HUES6 (cell line): ENCODE data around the gene OR5AP2.
"Not testable (repeated sequence)": the region's sequence is repeated elsewhere in the genome, so short reads cannot be mapped to it uniquely, and the experiment has no call there.

Experiments
- H3K27ac ChIP-seq: 2 replicates; pipeline ENCODE4 v1.7.0; 2013; ENCODE audit warnings: low read depth, mild to moderate bottlenecking, low read length, inconsistent platforms
- H3K27me3 ChIP-seq: 2 replicates; pipeline ENCODE4 v1.6.1; 2013; ENCODE audit warnings: low read length; ENCODE audit not compliant: control insufficient read depth, insufficient read depth
- H3K36me3 ChIP-seq: 2 replicates; pipeline ENCODE4 v1.6.1; 2013; ENCODE audit warnings: low read length; ENCODE audit not compliant: control insufficient read depth, insufficient read depth
- H3K4me1 ChIP-seq: 2 replicates; pipeline ENCODE4 v1.6.1; 2013; ENCODE audit warnings: low read length; ENCODE audit not compliant: control insufficient read depth, insufficient read depth
- H3K4me3 ChIP-seq: 2 replicates; pipeline ENCODE4 v1.5.1; 2013; ENCODE audit warnings: low read depth, low read length
- H3K9ac ChIP-seq: one replicate; pipeline ENCODE4 v1.6.1; 2013; ENCODE audit warnings: mild to moderate bottlenecking, low read length
- H3K9me3 ChIP-seq: 2 replicates; pipeline ENCODE4 v1.6.1; 2013; ENCODE audit warnings: low read depth, low read length; ENCODE audit not compliant: control insufficient read depth, insufficient read depth

The OR5AP2 gene

DNA sequence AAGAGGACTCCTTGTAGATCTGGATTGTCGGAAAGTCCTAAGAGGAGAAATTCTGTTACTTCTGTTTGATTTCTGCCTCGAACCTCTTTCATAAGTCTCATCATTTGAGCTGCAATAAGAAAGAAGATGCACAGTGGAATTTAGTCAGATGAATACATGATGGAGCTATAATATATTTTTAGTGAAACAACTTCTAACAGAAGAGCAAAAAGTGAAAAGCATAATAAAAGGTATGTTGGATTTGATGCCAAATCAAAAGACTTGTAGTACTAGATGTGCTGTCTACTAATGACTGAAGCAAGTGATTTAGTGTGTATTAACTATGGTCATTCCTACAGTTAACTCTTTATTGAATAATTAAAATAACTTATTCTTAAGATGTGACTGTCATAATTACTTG lies at the start of gene OR5AP2:
OR5AP2 (minus strand) TSS at position 101 of the 400 bp plus-strand sequence; CDS start at position 101, 0 bp downstream.
- Histone ChIP-seq H3K9me3 (no peaks in the 10 kb centered on the region), H3K4me1 (no peaks in the 10 kb centered on the region), H3K9ac (no peak within 1 kb of the TSS), H3K36me3 (no peaks in the 10 kb centered on the region), H3K27me3 (no peaks in the 10 kb centered on the region), H3K27ac (no peak within 1 kb of the TSS), H3K4me3 (no peak within 1 kb of the TSS)

GRCh38 chr11:56691179-56691578 lies 48.9 kb upstream of the OR5AP2 start:
- H3K27ac ChIP-seq, H3K4me3 ChIP-seq, H3K9ac ChIP-seq, H3K9me3 ChIP-seq, H3K27me3 ChIP-seq, H3K4me1 ChIP-seq, H3K36me3 ChIP-seq: not testable (repeated sequence)

DNA sequence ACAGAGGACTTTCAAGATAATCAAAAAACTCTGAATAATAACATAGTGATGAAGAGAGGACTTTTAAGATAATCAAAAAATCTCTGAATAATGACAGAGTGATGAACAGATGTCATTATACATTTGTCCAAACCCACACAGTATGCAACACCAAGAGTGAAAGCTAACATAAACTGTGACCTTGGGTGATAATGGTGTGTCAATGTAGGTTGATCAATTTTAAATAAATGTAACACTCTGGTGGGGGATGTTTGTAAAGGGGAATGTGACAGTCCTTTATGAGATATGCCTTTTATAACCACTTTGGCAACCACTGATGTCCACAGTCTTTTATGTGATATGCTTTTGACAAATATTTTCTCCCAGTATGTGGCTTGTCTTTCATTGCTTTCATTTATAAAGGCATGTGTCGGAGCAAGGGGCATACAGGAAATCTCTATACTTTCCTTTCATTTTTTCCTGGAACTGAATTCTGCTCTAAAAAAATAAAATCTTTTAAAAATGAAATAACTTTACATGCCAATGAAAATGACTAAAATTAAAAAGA lies 46.4 kb upstream of the OR5AP2 start:
- Histone ChIP-seq H3K4me3 (no peak overlapping the region), H3K27ac (no peak overlapping the region), H3K4me1 (peaks cover 4% of the 10 kb centered on the region; the same call in 1 of the 2 replicates), H3K27me3 (no peaks in the 10 kb centered on the region), H3K36me3 (no peaks in the 10 kb centered on the region), H3K9me3 (no peaks in the 10 kb centered on the region), H3K9ac (no peak overlapping the region)

DNA sequence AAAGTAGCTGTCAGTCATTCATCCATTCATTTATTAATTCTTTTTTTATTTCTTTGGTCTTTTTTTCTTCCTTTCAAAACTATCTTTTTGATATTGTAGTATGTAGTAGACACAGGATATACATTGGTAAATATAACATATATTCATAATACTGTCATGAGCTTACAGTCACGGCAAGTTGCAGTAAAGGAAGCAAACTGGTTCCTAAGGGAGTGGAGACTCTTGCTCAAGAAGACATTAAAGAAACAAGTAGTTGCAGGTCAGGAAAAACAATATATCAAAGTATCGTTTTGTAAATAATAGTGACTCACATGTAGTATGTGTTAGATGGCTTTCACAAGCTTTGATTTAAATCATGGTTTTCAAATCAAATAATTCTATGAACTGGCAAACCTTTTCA lies 28.7 kb upstream of the OR5AP2 start:
- no peaks in the 10 kb centered on the region for H3K27me3 ChIP-seq
- H3K4me3 ChIP-seq = no peak overlapping the region
- H3K9ac ChIP-seq = no peak overlapping the region
- H3K27ac ChIP-seq = no peak overlapping the region
- H3K4me1 ChIP-seq = no peaks in the 10 kb centered on the region
- H3K9me3 ChIP-seq = 0 out of 2 replicates have a peak, but pooled peaks cover 4% of the 10 kb centered on the region
- H3K36me3 ChIP-seq = no peaks in the 10 kb centered on the region

- Histone ChIP-seq H3K9ac (no peak within 1 kb of the TSS), H3K27ac (no peak within 1 kb of the TSS), H3K4me3 (no peak within 1 kb of the TSS), H3K36me3 (no peaks in the 10 kb centered on the region), H3K9me3 (peaks cover 3% of the 10 kb centered on the region; the same call in 1 of the 2 replicates), H3K4me1 (peaks cover 18% of the 10 kb centered on the region), H3K27me3 (no peaks in the 10 kb centered on the region)
Measured at GRCh38 chr11:56663386-56663785, 21.1 kb upstream of the OR5AP2 start, which contains the start of gene OR5AR1. OR5AR1 (plus strand) TSS chr11:56663686; CDS start chr11:56663686, 0 bp downstream.

- peak overlapping the region; percentile 67 for H3K9ac ChIP-seq
- H3K4me1 ChIP-seq = peaks cover 18% of the 10 kb centered on the region
- H3K4me3 ChIP-seq = peak overlapping the region; percentile 28
- H3K27ac ChIP-seq = peak overlapping the region; percentile 82
- no peaks in the 10 kb centered on the region for H3K27me3 ChIP-seq
- H3K36me3 ChIP-seq = no peaks in the 10 kb centered on the region
- peaks cover 4% of the 10 kb centered on the region; the same call in 1 of the 2 replicates for H3K9me3 ChIP-seq
Measured at GRCh38 chr11:56659755-56660154, 17.5 kb upstream of the OR5AP2 start.

GRCh38 chr11:56637500-56637899 lies 4.7 kb downstream of the OR5AP2 start:
- no peak overlapping the region for H3K27ac ChIP-seq
- H3K9ac ChIP-seq = no peak overlapping the region
- H3K4me3 ChIP-seq = no peak overlapping the region
- H3K36me3 ChIP-seq = no peaks in the 10 kb centered on the region
- no peaks in the 10 kb centered on the region for H3K27me3 ChIP-seq
- H3K4me1 ChIP-seq = no peaks in the 10 kb centered on the region
- H3K9me3 ChIP-seq = no peaks in the 10 kb centered on the region

- Histone ChIP-seq H3K27ac (no peak overlapping the region), H3K9me3 (no peaks in the 10 kb centered on the region), H3K36me3 (no peaks in the 10 kb centered on the region), H3K4me1 (no peaks in the 10 kb centered on the region), H3K9ac (no peak overlapping the region), H3K4me3 (no peak overlapping the region), H3K27me3 (no peaks in the 10 kb centered on the region)
Measured at GRCh38 chr11:56636861-56637260, 5.4 kb downstream of the OR5AP2 start.

- H3K27me3 ChIP-seq = no peaks in the 10 kb centered on the region
- no peaks in the 10 kb centered on the region for H3K4me1 ChIP-seq
- H3K27ac ChIP-seq = no peak overlapping the region
- no peaks in the 10 kb centered on the region for H3K36me3 ChIP-seq
- H3K9ac ChIP-seq = no peak overlapping the region
- no peaks in the 10 kb centered on the region for H3K9me3 ChIP-seq
- H3K4me3 ChIP-seq = no peak overlapping the region
Measured at GRCh38 chr11:56632329-56632728, 9.9 kb downstream of the OR5AP2 start.

DNA sequence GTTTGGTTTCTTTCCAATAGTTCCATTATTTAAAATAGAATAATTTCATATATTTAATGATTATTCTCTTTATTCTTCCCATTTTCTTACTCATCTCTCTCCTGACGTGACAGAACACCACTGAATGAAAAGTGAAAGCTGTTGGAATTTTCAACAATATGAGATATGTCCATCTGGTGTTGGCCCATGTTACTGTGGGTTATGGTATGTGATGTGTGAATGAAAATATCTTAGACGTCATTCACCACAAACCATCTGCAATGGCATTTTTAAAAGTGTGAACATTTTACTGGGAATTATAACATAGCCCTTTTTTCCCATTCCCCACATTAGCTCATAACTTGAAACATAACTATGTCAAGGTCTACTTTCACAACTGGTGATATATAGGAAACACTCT lies 16.3 kb downstream of the OR5AP2 start:
- Histone ChIP-seq H3K9ac (no peak overlapping the region), H3K27ac (no peak overlapping the region), H3K27me3 (no peaks in the 10 kb centered on the region), H3K4me1 (peaks cover 3% of the 10 kb centered on the region; the same call in 1 of the 2 replicates), H3K9me3 (no peaks in the 10 kb centered on the region), H3K36me3 (no peaks in the 10 kb centered on the region), H3K4me3 (no peak overlapping the region)

DNA sequence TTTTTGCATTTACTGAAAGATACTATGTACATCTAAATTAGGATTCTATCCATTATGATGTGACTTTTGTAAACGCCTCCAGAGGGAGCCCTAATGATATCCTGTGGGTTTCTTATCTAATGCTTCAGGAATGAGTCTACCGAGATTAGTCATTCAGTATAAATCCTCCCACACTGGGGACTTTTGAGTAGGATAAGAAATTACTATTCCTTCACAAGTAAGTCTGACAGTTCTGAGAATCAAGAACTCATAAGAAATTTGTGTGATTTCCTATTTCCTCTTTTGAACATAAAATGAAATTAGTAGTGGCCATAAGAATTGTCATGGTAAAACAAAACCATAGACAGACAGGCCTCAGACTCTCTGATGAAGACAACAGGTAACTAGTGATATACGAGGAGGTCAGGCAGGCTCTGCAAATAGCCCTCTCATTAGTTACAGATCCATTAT lies 17.6 kb downstream of the OR5AP2 start:
- H3K9me3 ChIP-seq = no peaks in the 10 kb centered on the region
- H3K4me1 ChIP-seq = peaks cover 3% of the 10 kb centered on the region; the same call in 1 of the 2 replicates
- H3K4me3 ChIP-seq = no peak overlapping the region
- H3K27me3 ChIP-seq = no peaks in the 10 kb centered on the region
- no peaks in the 10 kb centered on the region for H3K36me3 ChIP-seq
- no peak overlapping the region for H3K27ac ChIP-seq
- no peak overlapping the region for H3K9ac ChIP-seq
